ENCODE results near the gene RBM39.
"Not testable (repeated sequence)": the region's sequence is repeated elsewhere in the genome, so short reads cannot be mapped to it uniquely, and the experiment has no call there.

Gene RBM39

GRCh38 chr20:35730583-35731468 is 11.2 kb downstream of the RBM39 start:
- DNase-seq (ENCODE audit: low read depth): no peak
- no peak for TF ChIP-seq CTCF (IDR thresholded peaks at IDR 0.05; ENCODE audit: insufficient read depth, low read depth, low read length, missing control alignments)
- H3K4me3 ChIP-seq (ENCODE audit: low read length): no peak overlapping the region

GRCh38 chr20:35729836-35730582 is 12.1 kb downstream of the RBM39 start:
- DNase-seq (ENCODE audit: low read depth): no peak
- no peak overlapping the region for H3K4me3 ChIP-seq (ENCODE audit: low read length)
- TF ChIP-seq CTCF (IDR thresholded peaks at IDR 0.05; ENCODE audit: insufficient read depth, low read depth, low read length, missing control alignments): no peak

DNA sequence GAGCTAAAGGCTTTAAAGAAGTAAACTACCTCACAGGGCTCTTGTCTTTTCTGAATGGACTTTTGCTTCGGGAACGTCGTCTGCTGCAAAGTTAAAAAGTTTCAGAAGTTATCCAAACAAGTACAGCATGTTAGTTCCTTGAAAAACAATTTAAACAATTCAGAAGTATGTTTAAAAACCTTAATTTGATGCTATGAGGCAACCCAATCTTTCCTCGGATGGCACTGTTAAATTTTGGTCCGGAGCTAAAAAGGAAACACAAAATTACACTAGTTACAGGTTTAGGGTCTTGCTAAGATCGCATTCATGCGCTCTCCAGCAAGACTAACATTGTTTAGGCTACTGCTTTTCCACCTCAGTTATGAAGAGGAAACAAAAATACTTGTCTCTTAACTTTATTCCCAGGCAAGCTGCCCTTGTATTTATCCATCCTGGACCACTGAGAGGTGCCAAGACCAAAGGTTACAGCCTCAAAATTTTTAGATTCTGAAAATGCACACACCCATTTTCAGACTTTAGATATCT is 12.7 kb downstream of the RBM39 start:
- no peak for TF ChIP-seq CTCF (IDR thresholded peaks at IDR 0.05; ENCODE audit: insufficient read depth, low read depth, low read length, missing control alignments)
- no peak overlapping the region for H3K4me3 ChIP-seq (ENCODE audit: low read length)
- no peak for DNase-seq (ENCODE audit: low read depth)

- no peak for TF ChIP-seq CTCF (IDR thresholded peaks at IDR 0.05; ENCODE audit: insufficient read depth, low read depth, low read length, missing control alignments)
- H3K4me3 ChIP-seq (ENCODE audit: low read length): no peak overlapping the region
- DNase-seq (ENCODE audit: low read depth): no peak
Measured at GRCh38 chr20:35726842-35727711, 15.0 kb downstream of the RBM39 start.

GRCh38 chr20:35724321-35725230 is 17.5 kb downstream of the RBM39 start:
- no peak for TF ChIP-seq CTCF (IDR thresholded peaks at IDR 0.05; ENCODE audit: insufficient read depth, low read depth, low read length, missing control alignments)
- no peak overlapping the region for H3K4me3 ChIP-seq (ENCODE audit: low read length)
- no peak for DNase-seq (ENCODE audit: low read depth)

- not testable (repeated sequence) for H3K4me3 ChIP-seq (ENCODE audit: low read length); DNase-seq (ENCODE audit: low read depth)
Measured at GRCh38 chr20:35723652-35724320, 18.3 kb downstream of the RBM39 start.

GRCh38 chr20:35723275-35723639 is 18.8 kb downstream of the RBM39 start:
- H3K4me3 ChIP-seq (ENCODE audit: low read length); DNase-seq (ENCODE audit: low read depth): not testable (repeated sequence)

All from epithelial cell of esophagus (primary cell).